Measurements from ENCODE around the gene EEIG1. TPM values are rescaled to one million over a fixed set of nuclear protein-coding genes. Genes with fewer than 3 reads are reported as not detected.
A peak's percentile ranks its signal among the peaks of the same experiment; 100 is the strongest.

The EEIG1 gene
- total and polyA plus RNA-seq, 9 of the 15 experiments (the other 6 are each of a cell fraction or from before 2014, with no cell fraction given) = 0.17 to 16.7 (median 3.6) TPM

- no peak for TF ChIP-seq VEZF1 (CRISPR knock-in tag; IDR thresholded peaks at IDR 0.05)
- TF ChIP-seq ZBTB11 (CRISPR knock-in tag; IDR thresholded peaks at IDR 0.05) = peak; percentile 59 to 95 (median 78); a peak in 4 of 6 replicates
- TF ChIP-seq NR2C1 (IDR thresholded peaks at IDR 0.05) = no peak
- peak; percentile 93 for TF ChIP-seq NR2C1 (tag; IDR thresholded peaks at IDR 0.05)
- no peak for TF ChIP-seq ZNF436 (CRISPR knock-in tag; IDR thresholded peaks at IDR 0.05)
- no peak for TF ChIP-seq GTF2A2 (tag; IDR thresholded peaks at IDR 0.05)
- TF ChIP-seq HMBOX1 (IDR thresholded peaks at IDR 0.05) = no peak
- TF ChIP-seq ETV6 (IDR thresholded peaks at IDR 0.05; ENCODE audit: borderline replicate concordance in 1 of 2, low read depth in 2 of 2, low read length in 1 of 2) = no peak
- TF ChIP-seq ETV6 (CRISPR knock-in tag; IDR thresholded peaks at IDR 0.05; ENCODE audit: borderline replicate concordance) = no peak
- TF ChIP-seq BACH1 (tag; IDR thresholded peaks at IDR 0.05) = no peak
- 0 out of 2 replicates have a peak, but pooled peaks have one; percentile 69 for TF ChIP-seq RERE (CRISPR knock-in tag; IDR thresholded peaks at IDR 0.05; ENCODE audit: borderline replicate concordance)
- no peak for TF ChIP-seq SMARCE1 (IDR thresholded peaks at IDR 0.05)
- TF ChIP-seq FIP1L1 (IDR thresholded peaks at IDR 0.05; ENCODE audit: low read depth, low read length, poor library complexity, severe bottlenecking) = peak; percentile 11
- TF ChIP-seq THRAP3 (IDR thresholded peaks at IDR 0.05; ENCODE audit: borderline replicate concordance) = no peak
Observed at GRCh38 chr9:127937388-127938297, 43.1 kb downstream of the EEIG1 start, which contains the start of gene DPM2 (continued).

All from K562 (cell line).